ENCODE measurements around the gene PSTPIP1. TPM values are rescaled to one million over a fixed set of nuclear protein-coding genes. Genes with fewer than 3 reads are reported as not detected.
A peak's percentile ranks its signal among the peaks of the same experiment; 100 is the strongest.

Gene PSTPIP1
- total RNA-seq, 1 donor from 2014 or later: 0.13 TPM

DNA sequence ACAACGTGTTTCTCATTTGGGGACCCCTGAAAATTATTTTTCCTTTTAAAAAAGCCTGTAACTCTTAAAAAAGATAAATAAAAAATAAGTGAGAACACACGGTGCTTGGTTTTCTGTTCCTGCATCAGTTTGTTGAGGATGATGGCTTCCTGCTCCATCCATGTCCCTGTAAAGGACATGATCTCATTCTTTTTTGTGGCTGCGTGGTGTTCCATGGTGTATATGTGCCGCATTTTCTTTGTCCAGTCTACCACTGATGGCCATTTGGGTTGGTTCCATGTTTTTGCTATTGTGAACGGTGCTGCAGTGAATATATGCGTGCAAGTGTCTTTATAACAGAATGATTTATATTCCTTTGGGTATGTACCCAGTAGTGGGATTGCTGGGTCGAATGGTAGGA, 73.7 kb downstream of the PSTPIP1 start:
- DNase-seq (ENCODE audit: low read depth in 2 of 2): no peak

DNA sequence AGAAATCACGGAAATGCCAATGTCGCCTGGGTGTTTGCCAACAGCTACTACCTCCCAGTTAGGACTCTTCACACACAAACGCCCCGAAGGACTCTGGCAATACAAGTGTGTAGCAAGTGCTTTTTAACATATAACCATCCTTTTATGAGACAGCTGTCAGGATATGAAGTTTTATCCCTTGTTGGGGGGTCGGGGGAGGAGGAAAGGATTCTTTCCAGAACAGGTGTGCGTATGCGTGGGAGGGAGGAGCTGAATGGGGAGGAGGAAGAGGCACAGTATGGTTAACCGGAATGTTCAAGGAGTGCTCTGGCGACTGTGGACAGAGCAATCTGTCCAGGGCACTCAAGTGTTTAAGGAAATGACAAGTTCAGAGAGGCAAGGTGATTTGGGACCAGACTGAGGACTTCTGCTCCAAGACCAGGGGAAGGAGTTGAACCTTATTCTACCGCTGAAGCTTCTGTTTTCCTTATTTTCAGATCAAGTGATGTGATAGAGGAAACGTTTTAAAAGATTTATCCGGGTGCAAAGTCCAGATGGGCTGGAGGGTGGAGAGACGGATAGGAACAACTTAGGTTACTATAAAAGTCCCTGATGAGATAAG, 74.7 kb downstream of the PSTPIP1 start:
- peak in 1 of 2 donors; percentile 38 for DNase-seq (ENCODE audit: low read depth in 2 of 2)

DNA sequence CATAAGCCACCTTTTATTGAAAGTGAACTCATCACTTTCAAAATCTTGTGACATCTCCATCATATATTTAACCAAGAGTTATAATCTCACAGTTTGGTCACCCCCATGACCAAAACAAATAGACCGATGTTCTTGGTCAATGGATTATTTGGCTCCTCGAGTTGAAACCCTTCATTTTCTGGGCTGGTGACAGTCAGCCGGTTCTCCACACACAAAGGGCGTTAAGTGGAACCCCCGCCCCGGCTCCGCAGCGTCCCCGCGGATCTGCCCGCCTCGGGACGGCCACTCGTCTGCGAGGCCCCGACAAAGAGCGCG, 75.2 kb downstream of the PSTPIP1 start:
- DNase-seq (ENCODE audit: low read depth in 2 of 2): no peak

DNA sequence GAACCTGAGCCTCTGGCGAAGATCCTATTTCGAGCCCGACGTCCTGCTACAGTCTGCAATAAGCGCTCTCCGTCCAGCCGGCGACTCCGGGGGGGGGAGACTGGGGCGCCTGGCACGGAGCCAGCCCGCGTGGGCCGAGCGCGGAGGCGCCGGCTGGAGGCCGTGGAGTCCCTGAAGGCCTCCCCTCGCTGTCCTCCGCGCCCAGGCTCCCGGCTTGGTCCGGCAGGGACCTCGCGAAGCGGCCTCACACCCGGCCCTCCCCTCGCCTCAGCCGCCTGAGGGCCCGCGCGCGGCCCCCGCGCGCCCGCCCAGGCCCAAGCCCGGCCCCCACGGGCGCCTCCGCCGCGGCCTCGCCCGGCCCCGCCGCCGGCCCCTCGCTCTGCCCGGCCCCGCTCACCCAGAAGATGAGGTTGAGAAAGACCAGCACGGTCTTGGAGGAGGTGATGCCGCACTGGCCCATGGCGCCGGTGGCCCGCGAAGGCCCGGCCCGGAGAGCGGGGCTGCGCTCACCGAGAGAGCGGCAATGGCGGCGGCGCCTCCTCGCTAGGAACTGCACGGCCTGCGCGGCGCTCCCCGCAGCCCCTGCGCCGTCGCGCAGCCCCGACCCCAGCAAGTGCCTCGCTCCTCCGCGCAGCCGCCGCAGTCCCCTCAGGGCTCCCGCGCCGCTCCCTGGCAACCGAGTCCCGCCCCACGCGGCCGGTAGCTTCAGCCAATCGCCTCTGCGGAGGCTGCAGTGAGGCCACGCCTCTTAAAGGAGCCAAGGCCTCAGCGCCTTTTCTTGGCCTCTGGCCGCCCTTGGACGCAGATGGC, 75.8 kb downstream of the PSTPIP1 start, which contains the start of gene TSPAN3:
Gene TSPAN3, minus strand, starts transcription at position 615 of the 810 bp plus-strand sequence. Its CDS starts 155 bp downstream, at position 460.
- DNase-seq (ENCODE audit: low read depth in 2 of 2): peak; percentile 72 to 94

- DNase-seq (ENCODE audit: low read depth in 2 of 2): no peak
Measured at GRCh38 chr15:77071305-77072223, 76.6 kb downstream of the PSTPIP1 start.

- no peak for DNase-seq (ENCODE audit: low read depth in 2 of 2)
Measured at GRCh38 chr15:77074350-77074749, 79.4 kb downstream of the PSTPIP1 start.

DNA sequence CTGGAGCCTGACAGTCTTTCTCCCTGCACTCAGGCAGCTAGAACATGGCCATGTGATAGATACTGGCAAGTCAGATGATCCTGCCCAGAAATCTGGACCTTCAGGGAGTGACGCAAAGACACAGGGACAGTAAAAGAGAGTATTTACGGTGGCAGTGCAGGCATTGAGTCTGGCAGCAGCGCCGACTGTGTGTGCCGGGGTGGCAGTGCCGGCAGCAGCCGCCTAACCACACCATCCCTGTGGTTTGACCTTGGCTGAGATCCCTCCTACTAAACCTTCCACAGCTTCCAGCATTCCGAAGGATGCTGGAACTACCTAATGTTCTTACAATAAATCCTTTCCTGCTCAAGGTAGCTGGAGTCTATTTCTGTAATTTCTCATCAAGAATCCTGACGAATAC, 80.6 kb downstream of the PSTPIP1 start:
- no peak for DNase-seq (ENCODE audit: low read depth in 2 of 2)

DNA sequence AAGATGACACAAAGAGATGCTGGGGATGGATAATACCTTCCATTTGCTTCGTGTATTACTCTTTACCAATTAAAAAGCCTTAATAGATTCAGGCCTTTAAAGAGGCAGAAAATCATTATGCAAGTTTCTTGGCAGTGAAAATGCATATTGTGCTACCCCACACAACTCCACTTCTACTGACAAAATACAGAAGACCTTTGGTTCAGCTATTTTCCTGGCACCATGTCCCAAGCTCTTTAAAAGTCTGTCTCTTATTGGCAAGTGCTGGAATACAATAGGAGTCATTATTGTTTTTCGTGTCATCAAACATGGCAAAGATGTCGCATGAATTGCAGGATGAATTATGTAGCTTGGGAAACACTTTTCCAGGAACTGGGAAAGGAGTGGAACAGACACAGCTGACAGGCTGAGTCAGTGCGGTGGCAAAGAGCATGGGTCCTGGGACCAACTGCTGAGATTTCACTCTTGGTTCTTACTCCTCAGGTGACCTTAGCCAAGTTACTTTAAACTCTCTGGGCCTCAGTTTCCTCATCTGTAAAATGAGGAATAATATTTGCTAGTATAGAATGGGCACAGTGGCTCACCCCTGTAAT, 81.5 kb downstream of the PSTPIP1 start:
- no peak for DNase-seq (ENCODE audit: low read depth in 2 of 2)

GRCh38 chr15:77081971-77082370, 87.0 kb downstream of the PSTPIP1 start:
- no peak for DNase-seq (ENCODE audit: low read depth in 2 of 2)

DNA sequence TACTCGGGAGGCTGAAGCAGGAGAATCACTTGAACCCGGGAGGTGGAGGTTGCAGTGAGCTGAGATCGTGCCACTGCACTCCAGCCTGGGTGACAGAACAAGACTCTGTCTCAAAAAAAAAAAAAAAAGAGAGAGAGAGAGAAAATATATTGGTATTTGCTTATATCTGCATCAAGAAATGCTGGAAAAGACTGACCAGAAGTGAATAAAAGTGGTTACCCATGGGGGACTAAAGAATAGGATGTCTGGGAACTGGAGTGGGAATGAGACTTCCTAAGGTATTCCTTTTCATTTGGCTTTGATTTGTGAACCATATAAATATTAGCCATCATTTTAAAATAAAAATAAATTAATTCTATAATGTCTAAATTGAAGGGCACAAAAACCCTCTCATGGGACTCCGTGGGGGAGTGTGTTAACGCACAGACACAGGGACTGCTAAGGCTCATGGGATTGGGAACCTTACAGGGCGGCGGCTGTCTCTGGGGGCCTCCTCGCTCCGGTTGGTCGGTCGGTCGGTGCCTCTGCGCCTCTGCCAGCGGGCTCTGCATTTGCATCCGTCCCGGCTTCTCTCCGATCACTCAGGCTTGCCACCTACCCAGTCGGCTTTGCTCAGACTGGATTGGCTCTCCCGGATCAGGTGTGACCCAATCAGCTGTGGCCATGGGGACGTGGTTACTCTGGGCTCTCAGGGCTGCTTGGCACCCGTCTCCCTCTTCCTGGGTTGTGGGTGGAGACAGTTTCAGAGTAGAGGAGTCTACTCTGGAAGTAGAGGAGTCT, 88.6 kb downstream of the PSTPIP1 start:
- peak in 1 of 2 donors; percentile 70 for DNase-seq (ENCODE audit: low read depth in 2 of 2)

GRCh38 chr15:77084436-77084835, 89.5 kb downstream of the PSTPIP1 start:
- DNase-seq (ENCODE audit: low read depth in 2 of 2): no peak

DNA sequence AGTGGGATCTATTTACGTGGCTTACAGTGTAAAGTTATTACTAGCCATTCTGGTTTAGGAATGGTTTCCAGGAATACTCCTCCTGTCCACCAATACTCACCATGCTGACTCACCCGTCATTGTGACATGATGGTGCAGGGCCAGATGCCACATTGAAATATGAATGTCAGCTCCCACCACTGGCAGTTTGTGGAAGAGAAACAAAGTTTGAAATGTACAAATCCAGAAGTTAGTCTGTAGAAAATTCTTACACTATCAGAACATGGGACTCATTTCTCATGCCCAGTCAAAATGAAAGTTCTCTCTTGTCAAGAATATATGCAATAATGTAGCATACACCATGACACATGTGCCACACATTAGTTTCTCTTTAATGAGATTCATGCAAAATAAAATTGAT, 90.4 kb downstream of the PSTPIP1 start:
- no peak for DNase-seq (ENCODE audit: low read depth in 2 of 2)

Other genes starting within 250 kb of the PSTPIP1 start
- 5.3 and 7.7 TPM in 2 replicates for gene SCAPER, start 89.8 kb upstream of the PSTPIP1 start, total RNA-seq
- 35.9 and 42.0 TPM in 2 replicates for gene RCN2, start 63.4 kb upstream of the PSTPIP1 start, total RNA-seq
- gene TSPAN3, start 76.0 kb downstream of the PSTPIP1 start, total RNA-seq: 195 and 277 TPM in 2 replicates